ENCODE data around the gene ECM1.

The ECM1 gene

GRCh38 chr1:150551051-150551783 is 43.3 kb downstream of the ECM1 start:
- no peak for TF ChIP-seq CTCF (IDR thresholded peaks at IDR 0.05)

GRCh38 chr1:150551784-150552127 is 43.8 kb downstream of the ECM1 start:
- no peak for TF ChIP-seq CTCF (IDR thresholded peaks at IDR 0.05)

- TF ChIP-seq CTCF (IDR thresholded peaks at IDR 0.05) = no peak
Observed at GRCh38 chr1:150552128-150552910, 44.4 kb downstream of the ECM1 start.

- no peak for TF ChIP-seq CTCF (IDR thresholded peaks at IDR 0.05)
Observed at GRCh38 chr1:150552911-150553289, 45.0 kb downstream of the ECM1 start.

GRCh38 chr1:150553392-150554085 is 45.6 kb downstream of the ECM1 start:
- TF ChIP-seq CTCF (IDR thresholded peaks at IDR 0.05) = no peak

GRCh38 chr1:150554086-150554452 is 46.2 kb downstream of the ECM1 start:
- no peak for TF ChIP-seq CTCF (IDR thresholded peaks at IDR 0.05)

GRCh38 chr1:150555198-150555970 is 47.5 kb downstream of the ECM1 start:
- TF ChIP-seq CTCF (IDR thresholded peaks at IDR 0.05) = no peak
